ENCODE data around the gene HELT.

DNA sequence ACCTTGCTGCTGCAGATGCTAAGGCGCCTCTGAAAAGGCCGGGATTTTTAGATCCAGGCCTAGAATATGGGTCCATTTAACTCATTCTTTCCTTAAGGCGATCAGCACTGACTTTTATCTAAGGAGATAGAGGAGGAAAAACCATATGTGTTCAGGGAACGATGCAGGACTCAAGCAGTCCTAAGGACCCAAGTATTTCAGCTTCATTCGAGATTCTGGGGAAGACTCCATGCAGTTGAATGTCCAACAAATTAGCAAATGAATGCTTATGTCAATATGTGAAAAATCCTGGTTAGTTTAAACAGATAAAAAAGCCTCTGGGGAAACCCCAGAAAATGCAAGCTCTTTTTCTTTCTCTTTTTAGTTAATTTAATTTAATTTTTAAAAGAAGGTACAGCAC is 36.0 kb downstream of the HELT start:
- TF ChIP-seq, protein P1, sequence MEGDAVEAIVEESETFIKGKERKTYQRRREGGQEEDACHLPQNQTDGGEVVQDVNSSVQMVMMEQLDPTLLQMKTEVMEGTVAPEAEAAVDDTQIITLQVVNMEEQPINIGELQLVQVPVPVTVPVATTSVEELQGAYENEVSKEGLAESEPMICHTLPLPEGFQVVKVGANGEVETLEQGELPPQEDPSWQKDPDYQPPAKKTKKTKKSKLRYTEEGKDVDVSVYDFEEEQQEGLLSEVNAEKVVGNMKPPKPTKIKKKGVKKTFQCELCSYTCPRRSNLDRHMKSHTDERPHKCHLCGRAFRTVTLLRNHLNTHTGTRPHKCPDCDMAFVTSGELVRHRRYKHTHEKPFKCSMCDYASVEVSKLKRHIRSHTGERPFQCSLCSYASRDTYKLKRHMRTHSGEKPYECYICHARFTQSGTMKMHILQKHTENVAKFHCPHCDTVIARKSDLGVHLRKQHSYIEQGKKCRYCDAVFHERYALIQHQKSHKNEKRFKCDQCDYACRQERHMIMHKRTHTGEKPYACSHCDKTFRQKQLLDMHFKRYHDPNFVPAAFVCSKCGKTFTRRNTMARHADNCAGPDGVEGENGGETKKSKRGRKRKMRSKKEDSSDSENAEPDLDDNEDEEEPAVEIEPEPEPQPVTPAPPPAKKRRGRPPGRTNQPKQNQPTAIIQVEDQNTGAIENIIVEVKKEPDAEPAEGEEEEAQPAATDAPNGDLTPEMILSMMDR (IDR thresholded peaks at IDR 0.05), result no peak
- TF ChIP-seq POLR2A (IDR thresholded peaks at IDR 0.05), result no peak
